ENCODE results near the gene FAM210A.

FAM210A gene

GRCh38 chr18:13643261-13643751, 83.1 kb downstream of the FAM210A start:
- no peak for DNase-seq

GRCh38 chr18:13642440-13642827, 83.9 kb downstream of the FAM210A start:
- no peak for DNase-seq

GRCh38 chr18:13641551-13642439, 84.6 kb downstream of the FAM210A start:
- peak; percentile 71 for DNase-seq

GRCh38 chr18:13640266-13640860, 86.0 kb downstream of the FAM210A start:
- DNase-seq, result no peak

GRCh38 chr18:13638719-13639595, 87.4 kb downstream of the FAM210A start:
- no peak for DNase-seq

- DNase-seq, result no peak
Measured at GRCh38 chr18:13635046-13635445, 91.3 kb downstream of the FAM210A start.

- no peak for DNase-seq
Measured at GRCh38 chr18:13633700-13634099, 92.7 kb downstream of the FAM210A start.

- DNase-seq, result no peak
Measured at GRCh38 chr18:13630716-13631268, 95.6 kb downstream of the FAM210A start.

GRCh38 chr18:13629841-13630715, 96.3 kb downstream of the FAM210A start:
- DNase-seq, result peak; percentile 71

- DNase-seq, result no peak
Measured at GRCh38 chr18:13628211-13628610, 98.1 kb downstream of the FAM210A start.

GRCh38 chr18:13627639-13628038, 98.7 kb downstream of the FAM210A start:
- DNase-seq, result no peak

DNA sequence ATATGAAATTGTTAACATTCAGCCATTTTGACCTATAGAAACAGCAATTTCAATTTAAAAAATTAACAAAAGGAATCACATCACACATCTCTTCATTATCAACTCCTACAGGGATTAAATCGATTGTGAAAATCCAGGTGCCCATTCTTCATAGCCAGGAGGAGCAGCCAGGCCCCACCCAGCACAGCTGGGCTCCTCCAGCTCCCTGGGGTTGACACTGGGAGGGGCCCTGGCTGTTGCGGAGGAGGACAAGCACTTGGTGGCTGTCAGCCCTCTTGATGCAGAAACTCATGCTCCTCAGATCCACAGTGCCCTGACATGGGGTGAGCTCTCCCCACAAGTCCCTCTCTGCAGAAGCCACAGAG, 99.8 kb downstream of the FAM210A start:
- no peak for DNase-seq

DNA sequence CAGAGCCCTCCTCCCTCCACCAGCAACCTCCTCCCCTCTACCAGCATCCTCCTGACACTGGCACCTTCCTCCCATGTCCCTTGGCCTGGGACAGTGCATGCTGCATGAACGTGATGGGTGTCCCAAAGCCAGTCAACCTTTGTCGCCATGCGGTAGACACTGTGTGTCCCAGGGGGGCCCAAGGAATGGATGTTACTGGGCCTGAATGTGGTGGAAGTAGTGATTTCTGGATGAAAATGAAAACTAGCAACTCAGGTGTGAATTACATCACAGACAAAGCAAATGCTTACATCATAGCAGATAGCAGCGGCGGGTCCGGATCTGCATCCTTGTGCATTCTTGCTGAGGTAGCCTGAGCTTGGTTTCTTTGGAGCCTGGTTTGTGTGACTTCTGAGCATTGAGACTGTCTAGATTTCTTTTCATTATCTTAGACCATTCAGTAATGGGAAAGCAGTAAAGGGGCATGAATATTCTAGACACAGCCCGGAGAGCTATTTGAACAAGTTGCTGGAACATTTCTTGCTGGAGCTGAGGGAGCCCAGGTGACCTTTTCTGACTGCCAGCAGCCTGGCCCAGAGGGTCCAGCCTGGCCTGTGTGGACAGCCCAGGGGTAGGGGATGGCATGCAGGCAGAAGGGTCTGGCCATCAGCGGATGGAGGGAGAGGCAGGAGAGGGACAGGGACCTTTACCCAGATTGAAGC, 100.4 kb downstream of the FAM210A start:
- DNase-seq, result no peak

GRCh38 chr18:13625355-13625754, 101.0 kb downstream of the FAM210A start:
- no peak for DNase-seq

- no peak for DNase-seq
Measured at GRCh38 chr18:13624563-13625237, 101.7 kb downstream of the FAM210A start.

GRCh38 chr18:13623871-13624270, 102.5 kb downstream of the FAM210A start:
- DNase-seq, result no peak

GRCh38 chr18:13623348-13623747, 103.0 kb downstream of the FAM210A start:
- DNase-seq, result no peak

DNA sequence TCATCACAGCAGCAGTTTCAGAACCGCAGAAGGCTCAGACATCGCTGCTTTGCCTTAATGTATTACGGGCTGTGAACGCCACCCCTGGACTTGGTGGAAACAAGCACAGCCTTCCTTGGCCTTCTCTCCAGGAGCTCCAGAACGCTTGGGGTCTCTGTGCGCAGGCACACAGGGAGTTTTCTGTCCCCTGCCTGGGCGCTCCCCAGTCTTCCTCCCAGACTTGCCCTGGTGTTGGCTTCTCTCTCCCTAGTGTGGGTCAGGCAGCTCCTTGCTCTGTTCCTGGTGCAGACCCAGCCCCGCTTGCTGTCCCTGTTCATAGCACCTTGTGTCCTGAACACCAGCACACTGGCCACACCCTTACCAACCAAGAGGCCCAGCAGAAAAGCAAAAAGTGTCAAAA, 103.6 kb downstream of the FAM210A start:
- no peak for DNase-seq

- DNase-seq, result no peak
Measured at GRCh38 chr18:13621886-13622619, 104.3 kb downstream of the FAM210A start.

DNA sequence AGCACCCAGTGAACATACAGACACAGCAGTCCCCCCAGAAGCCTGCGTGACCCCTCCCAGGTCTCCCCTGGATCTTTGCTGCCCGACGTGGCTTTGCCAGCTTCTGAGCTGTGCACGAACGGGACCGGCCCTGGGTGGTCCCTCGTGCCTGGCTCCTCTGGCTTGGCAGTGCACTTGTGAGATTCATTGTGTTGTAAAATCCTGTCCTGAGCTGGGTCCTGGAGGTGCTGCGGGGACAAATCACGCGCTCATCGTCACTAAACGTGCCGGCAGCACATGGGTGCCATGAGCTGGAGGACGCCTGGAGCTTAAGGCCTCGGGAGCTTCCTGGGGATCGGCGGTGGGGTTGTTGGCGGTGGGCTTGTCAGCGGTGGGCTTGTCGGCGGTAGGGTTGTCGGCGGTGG, 104.9 kb downstream of the FAM210A start:
- no peak for DNase-seq

Measured in left hindlimb (tissue), 1 donor.